ENCODE results near the gene CHST13. TPM values are rescaled to one million over a fixed set of nuclear protein-coding genes. Genes with fewer than 3 reads are reported as not detected.

The CHST13 gene
- total RNA-seq, 3 donors from 2014 or later (not counting 1 experiment from before 2014, with no cell fraction given) = 0.19 to 0.20 TPM; not detected in 1

- Mint-ChIP-seq H3K4me3 (no peak overlapping the region), H3K9me3 (no peaks in the 10 kb centered on the region), H3K4me1 (peaks cover 0 to 10% of the 10 kb centered on the region in 2 donors), H3K27ac (peak overlapping the region in 1 of 2 donors; percentile 9), H3K27me3 (ENCODE audit: low read depth in 2 of 2) (peaks cover 6 to 11% of the 10 kb centered on the region in 2 donors), H3K36me3 (no peaks in the 10 kb centered on the region)
- H3K9me3 ChIP-seq (ENCODE audit: control insufficient read depth, insufficient read depth, low read length) = no peaks in the 10 kb centered on the region
- no peak overlapping the region for H3K4me3 ChIP-seq (ENCODE audit: low read length)
- DNase-seq = no peak
- peaks cover 24% of the 10 kb centered on the region for H3K4me1 ChIP-seq (ENCODE audit: control insufficient read depth, insufficient read depth, low read length)
- no peaks in the 10 kb centered on the region for H3K27me3 ChIP-seq (ENCODE audit: control insufficient read depth, insufficient read depth, low read length)
- 80% methylated on average over 14 of the region's 14 CpGs for WGBS (ENCODE audit: insufficient coverage)
- no peak for ATAC-seq
- no peak overlapping the region for H3K27ac ChIP-seq (ENCODE audit: low read length)
- intact Hi-C loops (cut with micrococcal nuclease) = loop anchor here (10.0 kb wide), 1 partner anchor 926 kb away; no protein-coding TSS in a partner anchor
- H3K36me3 ChIP-seq (ENCODE audit: control insufficient read depth, insufficient read depth, low read length) = no peaks in the 10 kb centered on the region
- TF ChIP-seq CTCF (IDR thresholded peaks at IDR 0.05) = no peak
Observed at GRCh38 chr3:126528800-126529541, 5.0 kb downstream of the CHST13 start.

GRCh38 chr3:126529585-126530170 is 5.7 kb downstream of the CHST13 start:
- Mint-ChIP-seq H3K4me1 (peaks cover 0 to 10% of the 10 kb centered on the region in 2 donors), H3K27me3 (ENCODE audit: low read depth in 2 of 2) (peaks cover 10 to 18% of the 10 kb centered on the region in 2 donors), H3K9me3 (no peaks in the 10 kb centered on the region), H3K27ac (peak overlapping the region in 1 of 2 donors; percentile 9), H3K36me3 (no peaks in the 10 kb centered on the region), H3K4me3 (no peak overlapping the region)
- Histone ChIP-seq H3K4me3 (ENCODE audit: low read length) (no peak overlapping the region), H3K27me3 (ENCODE audit: control insufficient read depth, insufficient read depth, low read length) (no peaks in the 10 kb centered on the region), H3K4me1 (ENCODE audit: control insufficient read depth, insufficient read depth, low read length) (peaks cover 21% of the 10 kb centered on the region), H3K27ac (ENCODE audit: low read length) (no peak overlapping the region), H3K36me3 (ENCODE audit: control insufficient read depth, insufficient read depth, low read length) (no peaks in the 10 kb centered on the region), H3K9me3 (ENCODE audit: control insufficient read depth, insufficient read depth, low read length) (no peaks in the 10 kb centered on the region)
- intact Hi-C loops (cut with micrococcal nuclease) = loop anchor here (10.0 kb wide), 1 partner anchor 925 kb away; no protein-coding TSS in a partner anchor
- no peak for ATAC-seq
- DNase-seq = no peak
- TF ChIP-seq CTCF (IDR thresholded peaks at IDR 0.05) = no peak
- WGBS (ENCODE audit: insufficient coverage) = 47% methylated on average over 7 of the region's 7 CpGs

- Histone ChIP-seq H3K27ac (ENCODE audit: low read length) (no peak overlapping the region), H3K27me3 (ENCODE audit: control insufficient read depth, insufficient read depth, low read length) (no peaks in the 10 kb centered on the region), H3K4me3 (ENCODE audit: low read length) (no peak overlapping the region), H3K36me3 (ENCODE audit: control insufficient read depth, insufficient read depth, low read length) (no peaks in the 10 kb centered on the region), H3K4me1 (ENCODE audit: control insufficient read depth, insufficient read depth, low read length) (peaks cover 20% of the 10 kb centered on the region), H3K9me3 (ENCODE audit: control insufficient read depth, insufficient read depth, low read length) (no peaks in the 10 kb centered on the region)
- no peak overlapping the region for H3K27ac Mint-ChIP-seq
- peaks cover 10 to 26% of the 10 kb centered on the region in 2 donors for H3K27me3 Mint-ChIP-seq (ENCODE audit: low read depth in 2 of 2)
- TF ChIP-seq CTCF (IDR thresholded peaks at IDR 0.05) = no peak
- no peak overlapping the region for H3K4me3 Mint-ChIP-seq
- H3K4me1 Mint-ChIP-seq = peaks cover 0 to 10% of the 10 kb centered on the region in 2 donors
- no peaks in the 10 kb centered on the region for H3K36me3 Mint-ChIP-seq
- no peaks in the 10 kb centered on the region for H3K9me3 Mint-ChIP-seq
- 44% methylated on average over 18 of the region's 18 CpGs for WGBS (ENCODE audit: insufficient coverage)
- intact Hi-C loops (cut with micrococcal nuclease) = no loop called here
- DNase-seq (no peak), ATAC-seq (peak; percentile 40 to 56 (median 49))
Observed at GRCh38 chr3:126530171-126531050, 6.5 kb downstream of the CHST13 start.

Measured in natural killer cell (primary cell).